Smooth muscle cell (in vitro differentiated cells): ENCODE measurements around the gene ATP5PD. TPM values are rescaled to one million over a fixed set of nuclear protein-coding genes. Genes with fewer than 3 reads are reported as not detected.

Experiments
- DNase-seq: peaks from one replicate; lab custom pipeline; 2025; ENCODE audit not compliant: unreplicated experiment; lab: John Stamatoyannopoulos, UW
- H2AFZ ChIP-seq: fragments of 200-600 bp; sonication (generic); 2 replicates; pipeline ENCODE4 v1.6.0; 2016; ENCODE audit warnings: antibody characterized with exemption, low read depth, mild to moderate bottlenecking
- H3F3A ChIP-seq: fragments of 200-600 bp; sonication (generic); 2 replicates; pipeline ENCODE4 v1.6.0; 2017; ENCODE audit warnings: antibody characterized with exemption, low read depth
- H3K27ac ChIP-seq: fragments of 200-600 bp; sonication (generic); 2 replicates; pipeline ENCODE4 v1.5.1; 2016; ENCODE audit warnings: low read depth, mild to moderate bottlenecking
- H3K27me3 ChIP-seq: fragments of 200-600 bp; sonication (generic); 2 replicates; pipeline ENCODE4 v1.6.1; 2016; ENCODE audit warnings: low read depth, mild to moderate bottlenecking
- H3K36me3 ChIP-seq: fragments of 200-600 bp; sonication (generic); 2 replicates; pipeline ENCODE4 v1.5.1; 2016; ENCODE audit warnings: low read depth
- H3K4me1 ChIP-seq: fragments of 200-600 bp; sonication (generic); 2 replicates; pipeline ENCODE4 v1.5.1; 2016; ENCODE audit warnings: low read depth
- H3K4me2 ChIP-seq: fragments of 200-600 bp; sonication (generic); 2 replicates; pipeline ENCODE4 v1.6.0; 2016; ENCODE audit warnings: mild to moderate bottlenecking
- H3K4me3 ChIP-seq: fragments of 200-600 bp; sonication (generic); 2 replicates; pipeline ENCODE4 v1.5.1; 2016; ENCODE audit warnings: mild to moderate bottlenecking
- H3K79me2 ChIP-seq: fragments of 200-600 bp; sonication (generic); 2 replicates; pipeline ENCODE4 v1.6.0; 2016; ENCODE audit warnings: low read depth, mild to moderate bottlenecking
- H3K9ac ChIP-seq: fragments of 200-600 bp; sonication (generic); 2 replicates; pipeline ENCODE4 v1.6.0; 2016; ENCODE audit warnings: low read depth
- H3K9me3 ChIP-seq: fragments of 200-600 bp; sonication (generic); replicated peaks from 2 replicates; pipeline ENCODE4 v1.5.1; 2016; ENCODE audit warnings: low read depth
- H4K20me1 ChIP-seq: fragments of 200-600 bp; sonication (generic); 2 replicates; pipeline ENCODE4 v1.6.0; 2016; ENCODE audit warnings: low read depth
- WGBS: methylation state at CpG from one replicate; pipeline ENCODE4 v1.1.7; 2016; ENCODE audit warnings: low lambda C conversion rate; 5-methylcytosine and 5-hydroxymethylcytosine counted together
- polyA plus RNA-seq: library from polyadenylated mRNA; unstranded; fragments of >200 nt; fragmentation: Nextera tagmentation; extraction: Ambion mirVana; gene quantifications from 2 replicates; pipeline ENCODE4 v1.2.1, GENCODE V29; 2016
- total RNA-seq: library from RNA; depleted of rRNA; stranded (reverse); fragments of >200 nt; gene quantifications from 2 replicates; pipeline ENCODE4 v1.2.3, GENCODE V29; 2014
- TF ChIP-seq, protein P1 (sequence below): fragments of 200-600 bp; sonication (generic); IDR thresholded peaks from 2 replicates; pipeline ENCODE4 v1.5.1; 2017; ENCODE audit warnings: borderline replicate concordance, mild to moderate bottlenecking, antibody characterized with exemption; ENCODE audit not compliant: insufficient read depth, poor library complexity, severe bottlenecking

ATP5PD gene
- total and polyA plus RNA-seq, 2 experiments from 2014 or later, result 309 to 318 TPM

DNA sequence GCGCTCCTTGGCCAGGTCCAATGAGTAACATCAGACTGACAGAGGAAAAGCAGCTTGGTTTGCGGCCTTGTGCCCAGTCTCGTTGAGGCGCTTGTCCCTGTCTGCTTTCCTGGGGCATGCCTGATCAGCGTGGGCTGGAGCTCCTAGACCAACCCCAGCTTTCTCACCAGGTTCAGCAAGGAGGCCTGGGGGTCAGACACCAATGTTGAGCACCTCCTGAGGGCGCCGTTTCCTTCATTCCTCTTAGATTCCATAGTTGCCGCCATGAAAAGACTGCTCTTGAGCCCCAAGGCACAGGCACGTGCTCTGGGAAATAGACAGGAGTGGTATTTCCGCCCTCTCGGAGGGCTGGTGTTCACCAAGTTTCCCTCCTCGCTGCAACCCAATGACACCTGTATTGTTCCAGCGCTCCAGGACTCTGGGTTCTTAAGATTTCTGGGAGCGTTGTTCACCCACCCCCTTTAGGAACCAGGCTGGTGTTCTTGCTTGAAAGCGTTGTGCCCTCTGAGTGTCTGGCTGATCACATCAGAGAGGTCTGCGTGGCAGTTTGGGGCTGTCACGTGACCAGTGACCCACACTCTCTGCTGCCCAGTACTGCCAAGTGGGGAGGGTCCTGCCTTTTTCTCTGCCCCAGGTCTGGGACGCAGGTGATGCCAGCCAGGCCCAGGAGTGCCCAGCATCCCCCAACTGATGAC, 18.2 kb upstream of the ATP5PD start:
- DNase-seq, result no peak
- whole genome bisulfite sequencing, result 94% methylated on average over 18 of the region's 18 CpGs
- H3K79me2 ChIP-seq, result no peaks in the 10 kb centered on the region
- no peak overlapping the region for H3K4me3 ChIP-seq
- H3K9ac ChIP-seq, result no peak overlapping the region
- no peaks in the 10 kb centered on the region for H3K9me3 ChIP-seq
- no peak overlapping the region for H3K27ac ChIP-seq
- H3K4me2 ChIP-seq, result no peak overlapping the region
- H3K27me3 ChIP-seq, result no peaks in the 10 kb centered on the region
- H3K4me1 ChIP-seq, result no peaks in the 10 kb centered on the region
- no peaks in the 10 kb centered on the region for H3K36me3 ChIP-seq
- TF ChIP-seq, protein P1, sequence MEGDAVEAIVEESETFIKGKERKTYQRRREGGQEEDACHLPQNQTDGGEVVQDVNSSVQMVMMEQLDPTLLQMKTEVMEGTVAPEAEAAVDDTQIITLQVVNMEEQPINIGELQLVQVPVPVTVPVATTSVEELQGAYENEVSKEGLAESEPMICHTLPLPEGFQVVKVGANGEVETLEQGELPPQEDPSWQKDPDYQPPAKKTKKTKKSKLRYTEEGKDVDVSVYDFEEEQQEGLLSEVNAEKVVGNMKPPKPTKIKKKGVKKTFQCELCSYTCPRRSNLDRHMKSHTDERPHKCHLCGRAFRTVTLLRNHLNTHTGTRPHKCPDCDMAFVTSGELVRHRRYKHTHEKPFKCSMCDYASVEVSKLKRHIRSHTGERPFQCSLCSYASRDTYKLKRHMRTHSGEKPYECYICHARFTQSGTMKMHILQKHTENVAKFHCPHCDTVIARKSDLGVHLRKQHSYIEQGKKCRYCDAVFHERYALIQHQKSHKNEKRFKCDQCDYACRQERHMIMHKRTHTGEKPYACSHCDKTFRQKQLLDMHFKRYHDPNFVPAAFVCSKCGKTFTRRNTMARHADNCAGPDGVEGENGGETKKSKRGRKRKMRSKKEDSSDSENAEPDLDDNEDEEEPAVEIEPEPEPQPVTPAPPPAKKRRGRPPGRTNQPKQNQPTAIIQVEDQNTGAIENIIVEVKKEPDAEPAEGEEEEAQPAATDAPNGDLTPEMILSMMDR, result no peak
- no peaks in the 10 kb centered on the region for H3F3A ChIP-seq
- no peaks in the 10 kb centered on the region for H4K20me1 ChIP-seq
- no peak overlapping the region for H2AFZ ChIP-seq

DNA sequence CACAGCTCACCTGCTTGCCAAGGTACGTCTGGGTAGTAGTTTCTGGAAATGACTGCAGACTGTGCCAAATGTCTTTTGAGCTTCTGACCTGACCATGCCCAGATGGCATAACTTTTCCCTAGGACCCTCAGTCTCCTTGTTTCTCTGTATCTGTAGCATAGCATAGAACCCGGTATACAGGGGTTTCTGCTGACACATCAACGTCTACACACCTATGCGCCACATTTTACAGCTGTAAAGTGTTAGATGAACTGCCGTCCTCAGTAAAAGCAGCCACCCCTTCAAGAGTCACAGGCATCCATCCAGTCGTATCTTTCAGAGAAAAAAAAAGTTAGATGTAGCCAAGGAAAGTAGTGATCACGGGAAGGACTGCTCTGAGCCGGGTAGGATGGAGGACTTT, 17.7 kb upstream of the ATP5PD start:
- H3K4me3 ChIP-seq, result no peak overlapping the region
- H3K9me3 ChIP-seq, result no peaks in the 10 kb centered on the region
- TF ChIP-seq, protein P1, result no peak
- H3F3A ChIP-seq, result peaks cover 4% of the 10 kb centered on the region
- no peaks in the 10 kb centered on the region for H3K4me1 ChIP-seq
- no peaks in the 10 kb centered on the region for H3K36me3 ChIP-seq
- H3K27ac ChIP-seq, result no peak overlapping the region
- H3K4me2 ChIP-seq, result no peak overlapping the region
- H3K79me2 ChIP-seq, result no peaks in the 10 kb centered on the region
- WGBS, result 94% methylated on average over 8 of the region's 8 CpGs
- H3K27me3 ChIP-seq, result no peaks in the 10 kb centered on the region
- peaks cover 3% of the 10 kb centered on the region for H4K20me1 ChIP-seq
- H2AFZ ChIP-seq, result no peak overlapping the region
- DNase-seq, result no peak
- H3K9ac ChIP-seq, result no peak overlapping the region

DNA sequence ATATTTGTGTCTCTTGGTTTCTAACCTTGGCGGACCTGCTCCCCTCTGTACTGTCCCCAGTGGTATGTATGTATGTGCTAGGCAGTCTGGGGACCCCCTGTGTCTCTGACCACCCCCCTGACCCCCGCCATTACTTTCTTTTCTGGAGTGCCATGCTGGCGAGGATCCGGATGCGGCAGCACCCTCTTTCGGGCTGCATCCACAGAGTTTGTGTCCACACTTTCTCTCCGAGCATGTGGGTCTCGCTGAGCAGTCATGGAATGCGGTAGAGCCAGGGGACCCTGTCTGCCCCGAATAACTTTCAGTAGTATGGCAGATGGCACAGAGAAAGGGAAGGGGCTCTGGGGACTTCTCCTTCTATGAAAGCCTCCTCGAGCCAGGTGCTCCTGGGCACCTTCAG, 17.3 kb upstream of the ATP5PD start:
- TF ChIP-seq, protein P1, result no peak
- Histone ChIP-seq H3K4me1 (no peaks in the 10 kb centered on the region), H3K27ac (no peak overlapping the region), H3K27me3 (no peaks in the 10 kb centered on the region), H3K36me3 (no peaks in the 10 kb centered on the region), H3K4me2 (no peak overlapping the region), H3K4me3 (no peak overlapping the region), H3K9ac (no peak overlapping the region), H4K20me1 (peaks cover 6% of the 10 kb centered on the region), H3K9me3 (no peaks in the 10 kb centered on the region), H2AFZ (no peak overlapping the region), H3K79me2 (no peaks in the 10 kb centered on the region), H3F3A (peaks cover 9% of the 10 kb centered on the region)
- 95% methylated on average over 11 of the region's 11 CpGs for WGBS
- no peak for DNase-seq

DNA sequence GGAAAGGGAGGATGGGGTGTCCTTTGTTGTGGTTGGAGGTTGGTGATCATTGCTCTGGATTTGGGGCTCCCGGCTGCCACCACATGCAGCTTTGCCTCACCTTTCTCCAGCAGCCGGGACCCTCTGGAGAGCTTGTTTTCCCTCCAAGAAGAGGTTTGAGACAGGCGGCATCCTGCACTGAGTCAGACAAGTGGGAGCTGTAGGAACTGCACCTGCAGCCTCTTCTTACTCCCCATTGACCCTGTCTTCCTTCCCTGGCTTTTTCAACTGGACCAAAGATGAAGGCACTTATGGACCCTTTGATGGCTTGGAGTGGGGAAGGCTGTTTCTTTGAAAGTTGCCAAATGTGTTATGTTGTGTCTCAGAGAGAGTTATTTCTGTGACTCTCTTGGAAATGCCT, 16.9 kb upstream of the ATP5PD start:
- Histone ChIP-seq H4K20me1 (peaks cover 6% of the 10 kb centered on the region), H3K27me3 (no peaks in the 10 kb centered on the region), H2AFZ (no peak overlapping the region), H3K9me3 (no peaks in the 10 kb centered on the region), H3K36me3 (no peaks in the 10 kb centered on the region), H3K4me3 (no peak overlapping the region), H3K4me1 (no peaks in the 10 kb centered on the region), H3K79me2 (no peaks in the 10 kb centered on the region), H3K27ac (no peak overlapping the region), H3F3A (peaks cover 9% of the 10 kb centered on the region), H3K4me2 (no peak overlapping the region), H3K9ac (no peak overlapping the region)
- TF ChIP-seq, protein P1, result no peak
- WGBS, result 93% methylated on average over 3 of the region's 3 CpGs
- DNase-seq, result no peak
